DLD1 (cell line): ENCODE results near the gene NUS1.
"Not testable (repeated sequence)": the region's sequence is repeated elsewhere in the genome, so short reads cannot be mapped to it uniquely, and the experiment has no call there.

Source experiments
- in situ Hi-C: cut with HindIII; loops from 2 replicates; pipeline ENCODE4 v1.10.0; 2017; ENCODE audit warnings: low sequenced_read_pairs

NUS1 gene

GRCh38 chr6:117674991-117675657 lies at the start of gene NUS1:
TSS of gene NUS1 (plus strand) at chr6:117675469. CDS start at chr6:117675671, 202 bp downstream.
- in situ Hi-C loops, result no loop called here

GRCh38 chr6:117627533-117627932 lies 47.7 kb upstream of the NUS1 start:
- in situ Hi-C loops, result no loop called here

DNA sequence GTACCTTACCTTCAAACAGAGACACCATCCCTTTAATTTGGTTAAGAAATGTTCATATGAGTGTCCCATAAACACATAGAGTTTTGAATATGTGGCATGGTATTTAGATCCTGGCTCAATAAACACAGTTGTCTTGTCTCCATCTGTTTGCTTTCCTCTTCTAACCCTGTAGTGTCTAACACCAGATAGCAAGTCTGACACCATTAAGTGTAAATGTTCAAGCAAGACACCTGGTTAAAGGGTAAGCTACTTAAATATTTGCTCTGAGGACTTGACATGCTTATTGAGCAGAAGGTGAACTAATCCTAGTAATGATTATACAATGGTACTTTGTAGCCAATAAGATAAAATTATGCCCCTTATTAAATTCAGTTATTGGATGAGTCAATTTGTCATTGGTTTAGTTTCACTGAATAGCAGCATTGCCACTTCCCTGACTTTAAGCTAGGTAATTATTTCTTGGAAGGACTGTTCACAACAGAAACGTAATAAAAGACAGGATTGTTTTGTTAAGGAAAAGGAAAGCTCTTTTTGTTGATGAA lies 46.1 kb upstream of the NUS1 start:
- in situ Hi-C loops, result no loop called here

DNA sequence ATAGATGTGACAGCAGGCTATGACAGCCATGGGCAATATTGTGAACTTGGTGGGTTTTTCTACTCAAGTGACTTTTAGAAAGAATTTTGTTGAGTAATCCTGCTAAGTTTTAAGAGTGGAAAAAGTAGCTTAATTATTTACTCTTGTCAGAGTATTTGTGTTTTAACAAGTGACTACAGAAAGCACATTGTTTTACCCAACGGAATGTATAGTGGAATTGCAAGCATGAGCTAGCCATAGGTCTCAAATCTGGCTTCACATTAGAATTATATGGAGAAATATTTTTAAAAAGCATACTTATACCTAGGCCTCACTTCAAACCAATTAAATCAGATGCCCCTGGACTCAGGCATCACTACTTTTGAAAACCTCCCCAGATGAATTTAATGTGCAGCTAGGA lies 37.5 kb upstream of the NUS1 start:
- in situ Hi-C loops, result no loop called here

DNA sequence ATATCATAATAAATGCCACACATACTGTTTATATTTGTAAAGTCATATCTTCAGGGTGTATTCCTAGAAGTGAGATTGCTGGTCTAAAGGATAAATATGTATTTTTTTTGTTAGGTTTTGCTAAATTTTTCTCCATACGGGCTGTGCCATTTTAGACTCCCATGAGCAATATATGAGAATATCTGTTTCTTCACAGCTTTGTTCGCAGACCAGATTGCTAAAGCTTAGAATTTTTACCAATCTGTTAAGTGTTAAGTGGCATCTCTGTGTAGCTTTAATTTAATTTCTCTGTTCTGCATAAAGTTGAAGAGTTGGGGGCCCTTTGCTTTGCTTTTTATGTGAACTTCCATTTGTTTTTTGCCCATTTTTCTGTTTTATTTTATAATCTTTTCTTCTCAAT lies 32.3 kb upstream of the NUS1 start:
- in situ Hi-C loops, result no loop called here

- in situ Hi-C loops, result not testable (repeated sequence)
Observed at GRCh38 chr6:117651984-117652383, 23.3 kb upstream of the NUS1 start.

DNA sequence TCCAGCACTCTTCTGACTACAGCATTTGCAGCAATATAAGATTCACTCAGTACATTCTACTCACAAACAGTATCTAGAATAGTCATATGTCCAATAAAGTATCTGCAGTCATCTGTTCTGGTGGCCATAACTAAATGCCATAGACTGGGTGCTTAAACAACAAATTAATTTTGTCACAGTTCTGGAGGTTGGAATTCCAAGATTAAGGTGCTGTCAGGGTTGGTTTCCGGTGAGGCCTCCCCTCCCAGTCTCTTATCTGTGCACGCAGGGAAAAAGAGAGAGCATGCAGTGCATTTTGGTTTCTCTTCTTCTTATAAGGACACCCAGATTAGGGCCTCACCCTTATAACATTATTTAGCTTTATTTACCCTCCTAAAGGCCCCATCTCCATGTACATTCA lies 21.3 kb upstream of the NUS1 start:
- in situ Hi-C loops, result no loop called here

DNA sequence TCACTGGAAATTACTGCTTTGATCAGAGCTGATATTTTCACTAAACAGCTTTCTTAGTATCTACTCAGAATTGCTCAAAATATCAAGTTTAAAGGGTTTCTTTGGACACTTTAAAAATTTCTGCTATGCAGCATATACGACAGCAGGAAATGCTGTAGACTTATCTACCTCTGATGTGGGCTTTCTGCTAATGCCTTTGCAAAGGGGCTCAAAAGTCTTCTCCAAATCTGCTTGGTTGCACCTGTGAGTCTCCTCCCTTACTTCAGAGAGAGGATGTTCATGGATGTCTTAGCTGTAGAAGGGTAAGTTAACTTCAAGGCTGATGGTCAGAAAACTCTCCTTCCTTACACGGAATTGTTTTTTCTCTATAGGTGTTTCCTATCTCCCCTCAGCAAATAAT lies 19.9 kb upstream of the NUS1 start:
- in situ Hi-C loops, result no loop called here

DNA sequence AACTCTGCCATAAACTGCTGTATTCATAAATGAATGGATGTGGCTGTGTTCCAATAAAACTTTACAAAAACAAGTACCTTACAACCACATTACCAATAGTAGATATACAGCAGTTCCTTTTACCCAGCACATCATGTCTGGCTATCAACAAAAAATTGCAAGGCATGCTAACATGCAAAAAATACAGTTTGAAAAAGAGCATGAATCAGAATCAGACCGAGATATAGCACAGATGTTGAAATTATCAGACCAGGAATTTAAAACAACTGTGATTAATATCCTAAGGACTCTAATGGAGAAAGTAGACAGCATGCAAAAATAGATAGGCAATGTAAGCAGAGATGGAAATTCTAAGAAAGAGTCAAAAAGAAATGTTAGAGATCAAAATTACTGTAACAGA lies 8.4 kb upstream of the NUS1 start:
- in situ Hi-C loops, result no loop called here

- in situ Hi-C loops, result no loop called here
Observed at GRCh38 chr6:117668736-117669135, 6.5 kb upstream of the NUS1 start.

DNA sequence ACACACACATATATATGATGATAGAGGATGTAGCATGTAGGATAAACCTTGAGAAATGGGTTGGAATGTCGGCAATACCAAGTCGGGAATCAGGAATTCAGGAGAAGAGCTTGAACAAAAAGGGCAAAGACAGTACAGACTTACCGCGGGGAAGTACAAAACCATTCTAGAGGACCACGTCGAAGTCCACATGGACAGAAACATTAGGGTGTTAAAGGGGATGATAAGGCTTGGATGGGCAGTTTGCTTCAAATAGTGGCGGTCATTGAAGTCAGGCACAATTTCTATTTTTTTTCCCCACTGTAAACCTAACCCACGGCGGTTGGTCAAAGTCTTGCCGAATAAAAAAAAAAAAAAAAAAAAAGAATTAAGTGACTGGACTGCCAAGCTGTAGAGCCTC lies 766 bp upstream of the NUS1 start:
- in situ Hi-C loops, result no loop called here

- in situ Hi-C loops, result not testable (repeated sequence)
Observed at GRCh38 chr6:117675658-117676301, 511 bp downstream of the NUS1 start.

- in situ Hi-C loops, result no loop called here
Observed at GRCh38 chr6:117676577-117677218, 1.4 kb downstream of the NUS1 start.

GRCh38 chr6:117677553-117678141 lies 2.4 kb downstream of the NUS1 start:
- in situ Hi-C loops, result no loop called here

DNA sequence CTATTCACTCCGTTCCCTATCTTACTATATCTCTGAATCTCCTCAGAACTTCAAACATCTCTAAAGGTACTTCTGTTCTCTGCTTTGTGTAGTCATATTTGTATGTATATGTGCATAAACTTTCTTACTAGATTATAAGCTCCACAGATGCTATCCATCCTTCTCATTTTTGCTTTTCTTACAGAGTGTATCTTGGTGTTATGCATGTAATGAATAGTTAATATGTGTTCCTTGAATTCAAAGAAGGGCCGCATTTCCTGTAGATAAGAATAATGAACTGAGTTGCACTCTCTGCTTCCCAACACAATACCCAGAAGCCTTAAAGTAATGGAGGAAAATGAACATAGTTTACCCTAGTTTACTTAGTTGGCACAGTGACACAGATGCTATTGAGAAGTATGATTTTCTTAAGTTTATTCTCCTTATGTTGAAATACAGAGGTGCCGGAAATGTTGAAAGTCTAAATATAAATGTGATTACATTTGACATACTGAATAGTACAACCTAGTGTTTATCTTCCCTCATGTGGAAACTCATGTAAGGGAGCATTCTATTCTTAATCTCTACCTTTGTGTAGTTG lies 6.0 kb downstream of the NUS1 start:
- in situ Hi-C loops, result no loop called here

GRCh38 chr6:117684749-117685148 lies 9.5 kb downstream of the NUS1 start:
- in situ Hi-C loops, result no loop called here

DNA sequence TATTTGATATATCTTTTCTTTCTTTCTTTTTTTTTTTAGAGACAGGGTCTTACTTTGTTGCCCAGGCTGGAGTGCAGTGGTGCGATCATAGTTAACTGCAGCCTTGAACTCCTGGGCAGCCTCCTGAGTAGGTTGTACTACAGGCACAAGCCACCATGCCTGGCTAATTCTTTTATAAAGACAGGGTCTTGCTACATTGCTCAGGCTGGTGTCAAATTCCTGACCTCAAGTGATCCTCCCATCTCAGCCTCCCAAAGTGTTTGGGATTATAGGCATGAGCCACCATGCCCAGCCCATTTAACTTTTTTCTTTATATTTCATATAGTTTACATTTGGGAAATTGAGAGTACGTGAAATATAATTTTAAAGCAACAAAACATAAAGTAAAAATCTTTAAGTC lies 10.1 kb downstream of the NUS1 start:
- in situ Hi-C loops, result no loop called here

DNA sequence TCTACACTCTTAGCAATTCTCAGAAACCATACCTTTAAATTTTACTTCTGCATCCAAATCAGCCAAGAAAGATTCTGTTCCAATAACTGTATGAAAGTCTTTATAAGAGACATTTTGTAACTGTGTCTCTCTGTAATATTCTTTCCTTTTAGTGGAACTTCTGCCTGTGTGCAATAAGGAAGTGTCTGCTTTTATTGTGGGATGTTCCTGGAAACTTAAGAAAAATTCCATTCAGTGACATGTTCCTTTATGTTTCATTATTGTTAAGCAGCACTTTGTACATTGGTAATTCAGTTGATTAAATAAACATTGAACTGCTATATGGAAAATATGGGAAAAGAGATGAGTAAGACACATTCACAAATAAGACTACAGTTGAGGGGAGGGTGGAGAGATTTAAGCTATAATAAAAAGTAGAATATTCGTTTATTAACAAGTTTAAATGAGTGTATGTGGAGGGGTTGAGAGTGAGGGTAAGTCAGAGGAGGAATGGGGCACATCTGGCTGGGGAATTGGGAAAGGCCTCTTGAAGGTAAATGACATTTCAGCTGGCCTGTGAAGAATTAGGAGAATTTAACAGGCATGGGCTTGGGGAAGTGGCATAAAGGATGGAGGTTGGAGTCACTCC lies 11.9 kb downstream of the NUS1 start:
- in situ Hi-C loops, result no loop called here

GRCh38 chr6:117689584-117689983 lies 14.3 kb downstream of the NUS1 start:
- in situ Hi-C loops, result not testable (repeated sequence)

DNA sequence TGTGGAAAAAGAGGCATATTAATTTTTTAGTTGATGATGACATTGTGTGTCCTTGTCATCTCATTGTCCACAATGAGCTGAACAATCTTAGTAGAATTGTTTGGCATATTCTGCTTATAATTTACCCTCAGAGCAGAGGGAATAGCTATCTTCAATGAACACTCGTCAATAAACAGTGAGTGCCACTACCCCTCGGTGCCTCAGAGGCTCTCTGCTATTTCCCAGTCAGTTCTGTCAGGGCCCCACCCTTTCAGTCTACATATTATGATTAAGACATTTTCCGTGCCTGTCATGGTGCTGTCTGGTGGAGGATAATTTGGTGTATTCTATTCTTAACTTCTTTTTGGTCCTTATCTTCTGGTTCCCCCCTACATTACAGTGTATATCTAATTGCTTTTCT lies 31.2 kb downstream of the NUS1 start:
- in situ Hi-C loops, result no loop called here
